Activated T-cell treated with anti-CD3 and anti-CD28 coated beads, Interleukin-2, amount 50 U/mL, for 24 hours (primary cell): ENCODE measurements around the gene POTEM.
"Not testable (repeated sequence)": the region's sequence is repeated elsewhere in the genome, so short reads cannot be mapped to it uniquely, and the experiment has no call there.

Source experiments
- DNase-seq: peaks from one replicate; pipeline ENCODE4 v3.0.0-alpha.2; 2020
- H3K27ac Mint-ChIP-seq: 2 replicates; pipeline ENCODE4 v1.8.0; 2020; ENCODE audit warnings: mild to moderate bottlenecking, mixed read lengths
- H3K27me3 Mint-ChIP-seq: 2 replicates; pipeline ENCODE4 v1.8.0; 2020; ENCODE audit warnings: mixed read lengths
- H3K36me3 Mint-ChIP-seq: 2 replicates; pipeline ENCODE4 v1.8.0; 2020; ENCODE audit warnings: low read depth, mixed read lengths
- H3K4me1 Mint-ChIP-seq: 2 replicates; pipeline ENCODE4 v1.8.0; 2020; ENCODE audit warnings: low read depth, mixed read lengths
- H3K4me3 Mint-ChIP-seq: 2 replicates; pipeline ENCODE4 v1.8.0; 2020; ENCODE audit warnings: mild to moderate bottlenecking, moderate library complexity, mixed read lengths
- H3K9me3 Mint-ChIP-seq: 2 replicates; pipeline ENCODE4 v1.8.0; 2020; ENCODE audit warnings: mixed read lengths

The POTEM gene

GRCh38 chr14:18967134-18967533 is at the start of gene POTEM:
Gene POTEM (plus strand): TSS chr14:18967434. CDS start chr14:18967486, 52 bp downstream.
- not testable (repeated sequence) for H3K9me3 Mint-ChIP-seq, H3K4me1 Mint-ChIP-seq, H3K36me3 Mint-ChIP-seq

DNA sequence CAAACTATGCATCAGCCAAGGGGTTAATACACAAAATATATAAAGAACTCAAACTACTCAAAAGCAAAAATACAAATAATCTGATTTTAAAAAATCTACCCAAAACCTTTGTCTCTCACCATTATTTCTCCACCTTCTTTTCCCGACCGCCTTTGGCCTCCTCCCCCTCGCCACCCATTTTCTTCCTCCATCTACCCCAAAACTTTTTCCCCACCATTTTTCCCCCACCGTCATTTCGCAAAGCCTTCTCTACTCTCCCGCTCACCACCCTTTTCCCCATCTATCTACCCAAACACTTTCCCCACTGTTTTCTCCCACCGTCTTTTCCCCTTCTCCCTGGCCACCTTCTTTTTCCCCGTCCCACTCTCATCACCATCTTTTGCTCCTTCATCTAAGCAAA is 48.9 kb upstream of the POTEM start:
- H3K27me3 Mint-ChIP-seq, H3K4me1 Mint-ChIP-seq, H3K36me3 Mint-ChIP-seq, H3K27ac Mint-ChIP-seq, DNase-seq, H3K4me3 Mint-ChIP-seq, H3K9me3 Mint-ChIP-seq: not testable (repeated sequence)

More at GRCh38 chr14:18967134-18967533, at the start of gene POTEM:
- H3K4me3 Mint-ChIP-seq, DNase-seq, H3K27ac Mint-ChIP-seq, H3K27me3 Mint-ChIP-seq: not testable (repeated sequence)

DNA sequence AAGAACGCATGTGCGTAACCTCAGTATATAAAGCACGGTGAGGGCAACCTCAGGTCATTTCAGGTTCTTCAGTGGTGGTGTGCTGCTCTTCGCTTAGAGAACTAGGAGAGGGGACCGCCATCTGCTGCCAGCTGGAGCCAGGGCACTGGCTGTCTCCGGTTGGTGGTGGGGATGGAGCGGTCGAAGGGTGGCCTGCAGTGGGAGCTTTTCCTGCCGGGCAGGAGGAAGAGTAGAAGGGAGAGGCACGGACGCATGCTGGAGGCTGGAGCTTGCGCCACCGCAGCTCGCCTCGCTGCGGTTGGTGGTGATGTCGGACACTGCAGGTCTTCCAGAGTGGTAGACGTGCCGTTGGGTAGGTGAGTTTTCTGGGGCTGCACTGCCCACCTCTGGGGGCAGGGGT is 47.2 kb upstream of the POTEM start:
- not testable (repeated sequence) for H3K4me3 Mint-ChIP-seq, H3K9me3 Mint-ChIP-seq, H3K36me3 Mint-ChIP-seq, H3K27me3 Mint-ChIP-seq, H3K4me1 Mint-ChIP-seq, H3K27ac Mint-ChIP-seq, DNase-seq

DNA sequence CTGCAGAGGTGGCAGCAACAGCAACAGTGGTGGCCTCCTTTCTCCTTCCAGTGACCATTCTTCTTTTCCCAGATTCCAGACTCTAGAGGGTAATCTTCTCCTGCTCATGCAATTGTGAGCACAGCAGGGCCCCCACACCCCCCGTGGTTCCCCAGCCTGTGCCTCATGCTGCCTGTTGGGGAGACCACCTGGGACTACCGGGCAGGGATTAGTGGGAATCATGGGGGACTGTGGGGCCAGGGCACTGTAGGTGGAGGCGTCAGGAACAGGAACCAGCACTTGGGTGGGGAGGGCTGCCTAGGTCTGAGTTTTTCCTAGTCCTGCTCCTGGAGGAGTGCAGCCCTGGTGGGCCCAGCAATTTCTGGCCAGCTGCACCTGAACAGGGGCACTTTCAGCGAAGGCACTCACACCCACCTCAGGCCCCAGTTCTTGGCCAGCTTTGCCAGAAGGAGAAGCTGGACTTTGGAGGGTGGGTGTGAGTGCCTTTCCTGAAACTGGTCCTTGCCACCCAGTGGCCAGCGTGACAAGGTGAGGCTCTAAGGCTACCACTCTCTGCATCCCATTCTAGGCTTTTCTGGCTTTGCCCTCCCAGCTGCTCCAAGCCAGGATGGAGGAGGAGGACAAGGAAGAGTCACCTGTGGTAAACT is 46.1 kb upstream of the POTEM start:
- H3K27me3 Mint-ChIP-seq, H3K36me3 Mint-ChIP-seq, H3K4me3 Mint-ChIP-seq, H3K4me1 Mint-ChIP-seq, H3K27ac Mint-ChIP-seq, H3K9me3 Mint-ChIP-seq, DNase-seq: not testable (repeated sequence)

DNA sequence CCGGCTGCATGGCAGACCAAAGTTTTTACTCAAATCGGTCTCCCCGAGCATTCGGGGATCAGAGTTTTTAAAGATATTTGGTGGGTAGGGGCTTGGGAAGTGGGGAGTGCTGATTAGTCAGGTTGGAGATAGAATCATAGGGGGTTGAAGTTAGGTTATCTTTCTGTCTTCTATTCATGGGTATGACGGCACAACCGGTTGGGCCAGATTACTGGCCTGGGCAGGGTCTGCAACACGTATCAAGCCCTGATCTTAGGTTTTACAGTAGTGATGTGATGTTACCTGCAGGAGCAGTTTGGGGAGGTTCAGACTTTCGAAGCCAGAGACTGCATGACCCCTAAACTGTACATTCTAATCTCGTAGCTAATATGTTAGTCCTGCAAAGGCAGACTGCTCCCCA is 30.4 kb upstream of the POTEM start:
- not testable (repeated sequence) for H3K4me1 Mint-ChIP-seq, H3K36me3 Mint-ChIP-seq

GRCh38 chr14:18938733-18939132 is 28.5 kb upstream of the POTEM start:
- not testable (repeated sequence) for H3K9me3 Mint-ChIP-seq, H3K27me3 Mint-ChIP-seq

More for the DNA sequence above, 30.4 kb upstream of the POTEM start:
- not testable (repeated sequence) for H3K4me3 Mint-ChIP-seq, H3K9me3 Mint-ChIP-seq, DNase-seq, H3K27me3 Mint-ChIP-seq, H3K27ac Mint-ChIP-seq

DNA sequence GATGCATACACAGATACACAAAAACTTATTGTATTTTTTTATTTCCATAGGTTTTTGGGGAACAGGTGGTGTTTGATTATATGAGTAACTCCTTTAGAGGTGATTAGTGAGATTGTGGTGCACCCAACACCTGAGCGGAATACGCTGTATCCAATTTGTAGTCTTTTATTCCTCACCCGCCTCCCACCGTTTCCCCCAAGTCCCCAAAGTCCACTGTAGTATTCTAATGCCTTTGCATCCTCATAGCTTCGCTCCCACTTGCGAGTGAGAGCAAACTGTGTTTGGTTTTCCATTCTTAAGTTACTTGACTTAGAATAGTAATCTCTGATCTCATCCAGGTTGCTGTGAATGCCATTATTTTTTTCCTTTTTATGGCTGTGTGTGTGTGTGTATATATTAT is 17.3 kb upstream of the POTEM start:
- not testable (repeated sequence) for H3K27ac Mint-ChIP-seq, H3K4me3 Mint-ChIP-seq, DNase-seq, H3K27me3 Mint-ChIP-seq, H3K9me3 Mint-ChIP-seq, H3K36me3 Mint-ChIP-seq, H3K4me1 Mint-ChIP-seq

More at GRCh38 chr14:18938733-18939132, 28.5 kb upstream of the POTEM start:
- not testable (repeated sequence) for H3K4me3 Mint-ChIP-seq, H3K27ac Mint-ChIP-seq, H3K36me3 Mint-ChIP-seq, DNase-seq, H3K4me1 Mint-ChIP-seq

DNA sequence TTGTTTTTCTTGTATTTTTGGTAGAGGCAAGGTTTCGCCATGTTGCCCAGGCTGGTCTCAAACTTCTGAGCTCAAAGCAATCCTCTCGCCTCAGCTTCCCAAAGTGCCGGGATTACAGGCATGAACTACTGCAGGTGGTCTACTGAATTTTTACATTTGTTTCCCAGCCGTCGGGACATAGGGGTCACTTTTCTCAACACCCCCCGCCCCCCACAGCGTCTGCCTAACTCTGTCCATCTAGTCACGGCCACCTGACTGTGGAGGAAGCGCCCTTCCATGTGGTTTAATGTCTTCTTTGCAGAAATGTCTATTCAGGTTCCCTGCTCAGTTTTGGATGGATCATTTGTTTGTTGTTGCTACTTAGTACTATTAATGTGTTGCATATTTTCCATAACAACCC is 14.1 kb upstream of the POTEM start:
- H3K9me3 Mint-ChIP-seq, H3K27me3 Mint-ChIP-seq, DNase-seq, H3K4me3 Mint-ChIP-seq, H3K36me3 Mint-ChIP-seq, H3K4me1 Mint-ChIP-seq, H3K27ac Mint-ChIP-seq: not testable (repeated sequence)

- H3K9me3 Mint-ChIP-seq, H3K27ac Mint-ChIP-seq, H3K36me3 Mint-ChIP-seq, H3K27me3 Mint-ChIP-seq, DNase-seq, H3K4me1 Mint-ChIP-seq, H3K4me3 Mint-ChIP-seq: not testable (repeated sequence)
Observed at GRCh38 chr14:18955816-18956215, 11.4 kb upstream of the POTEM start.

DNA sequence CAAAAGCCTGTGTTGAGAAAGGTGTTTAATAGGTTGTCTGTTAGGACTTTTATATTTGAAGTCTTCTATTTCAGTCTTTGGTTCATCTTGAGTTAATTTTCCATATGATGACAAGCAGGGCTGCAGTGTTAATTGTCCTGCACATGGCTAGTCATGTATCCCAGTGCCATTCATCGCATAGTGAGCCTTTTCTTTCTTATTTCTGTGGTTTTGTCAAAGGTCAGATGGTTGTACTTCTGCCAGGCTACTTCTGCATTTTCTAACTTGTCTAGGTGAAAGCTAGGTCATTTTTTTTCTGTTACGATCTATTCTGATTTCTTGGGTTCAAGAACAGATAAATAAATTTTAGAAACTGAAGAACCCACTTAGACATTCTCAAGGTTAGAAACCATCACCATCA is 5.7 kb upstream of the POTEM start:
- H3K4me1 Mint-ChIP-seq, H3K27me3 Mint-ChIP-seq, DNase-seq, H3K9me3 Mint-ChIP-seq, H3K36me3 Mint-ChIP-seq, H3K4me3 Mint-ChIP-seq, H3K27ac Mint-ChIP-seq: not testable (repeated sequence)

DNA sequence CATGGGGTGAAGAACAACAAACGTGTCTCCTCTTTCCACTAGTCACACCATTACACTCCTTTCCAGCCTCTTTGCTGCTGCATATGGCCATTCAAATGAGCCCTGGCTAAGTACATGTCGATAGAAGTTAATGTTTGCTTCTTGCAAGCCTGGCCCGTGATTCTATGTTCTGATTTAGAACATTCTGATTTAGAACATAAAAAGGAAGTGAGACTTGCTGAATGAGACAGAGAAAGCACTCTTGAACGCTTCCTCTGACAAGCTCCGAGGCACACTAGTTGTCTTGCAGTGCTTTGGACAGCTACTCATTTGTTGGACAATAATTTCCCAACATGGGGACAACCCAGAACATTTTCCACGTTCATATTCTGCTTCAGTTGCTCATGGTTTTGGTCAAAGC is 5.1 kb upstream of the POTEM start:
- H3K4me1 Mint-ChIP-seq, H3K27ac Mint-ChIP-seq, DNase-seq, H3K4me3 Mint-ChIP-seq, H3K27me3 Mint-ChIP-seq, H3K36me3 Mint-ChIP-seq, H3K9me3 Mint-ChIP-seq: not testable (repeated sequence)

GRCh38 chr14:18963276-18963675 is 4.0 kb upstream of the POTEM start:
- DNase-seq, H3K27ac Mint-ChIP-seq, H3K9me3 Mint-ChIP-seq, H3K27me3 Mint-ChIP-seq, H3K4me3 Mint-ChIP-seq, H3K4me1 Mint-ChIP-seq, H3K36me3 Mint-ChIP-seq: not testable (repeated sequence)

DNA sequence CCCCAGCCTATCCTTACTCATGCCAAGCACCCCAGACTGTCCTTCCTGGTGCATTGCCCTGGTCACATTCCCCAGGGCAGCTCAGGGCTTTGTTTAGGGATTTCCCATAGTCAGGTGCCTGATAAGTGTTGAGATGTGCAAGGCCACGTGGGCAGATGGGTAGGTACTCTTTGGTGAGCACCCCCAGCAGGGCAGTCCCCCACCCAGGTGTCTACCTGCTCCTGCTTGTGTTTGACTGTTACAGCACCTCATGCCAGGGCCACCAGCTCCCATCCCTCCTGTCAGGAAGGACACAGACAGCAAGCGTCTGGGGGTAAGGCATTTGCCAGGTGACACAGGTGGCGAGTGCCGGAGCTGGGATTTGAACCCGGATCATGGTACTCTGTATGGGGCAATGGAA is 2.4 kb upstream of the POTEM start:
- H3K4me1 Mint-ChIP-seq, DNase-seq, H3K9me3 Mint-ChIP-seq, H3K36me3 Mint-ChIP-seq, H3K4me3 Mint-ChIP-seq, H3K27me3 Mint-ChIP-seq, H3K27ac Mint-ChIP-seq: not testable (repeated sequence)

GRCh38 chr14:19002566-19002965 is 35.3 kb downstream of the POTEM start:
- not testable (repeated sequence) for H3K27ac Mint-ChIP-seq, H3K9me3 Mint-ChIP-seq, DNase-seq, H3K4me3 Mint-ChIP-seq, H3K4me1 Mint-ChIP-seq, H3K36me3 Mint-ChIP-seq, H3K27me3 Mint-ChIP-seq

GRCh38 chr14:19006490-19006889 is 39.3 kb downstream of the POTEM start:
- not testable (repeated sequence) for H3K27ac Mint-ChIP-seq, DNase-seq, H3K4me1 Mint-ChIP-seq, H3K4me3 Mint-ChIP-seq, H3K36me3 Mint-ChIP-seq, H3K9me3 Mint-ChIP-seq, H3K27me3 Mint-ChIP-seq

DNA sequence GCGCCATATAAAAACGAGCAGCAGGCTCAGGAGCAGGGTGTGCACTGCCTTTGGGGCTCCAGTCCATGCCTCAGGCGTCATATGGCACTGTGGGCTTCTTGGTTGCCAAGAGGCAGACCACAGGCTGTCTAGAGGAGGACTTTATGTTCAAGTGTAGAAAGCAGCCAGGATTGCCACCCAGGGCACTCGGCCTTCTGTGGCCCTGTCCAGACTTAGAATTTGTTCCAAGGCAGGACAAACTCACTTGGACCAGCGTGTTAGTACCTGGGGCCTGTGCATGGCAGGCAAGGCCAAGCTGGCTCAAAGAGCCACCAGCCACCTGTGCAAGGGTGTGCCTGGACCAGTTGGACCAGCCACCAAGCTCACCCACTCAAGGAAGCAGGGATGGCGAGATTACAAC is 40.4 kb downstream of the POTEM start:
- H3K9me3 Mint-ChIP-seq, H3K4me1 Mint-ChIP-seq, H3K4me3 Mint-ChIP-seq, DNase-seq, H3K36me3 Mint-ChIP-seq, H3K27ac Mint-ChIP-seq, H3K27me3 Mint-ChIP-seq: not testable (repeated sequence)
